ENCODE measurements around the gene ADGRL2. TPM values are rescaled to one million over a fixed set of nuclear protein-coding genes. Genes with fewer than 3 reads are reported as not detected.
"Not testable (repeated sequence)": the region's sequence is repeated elsewhere in the genome, so short reads cannot be mapped to it uniquely, and the experiment has no call there.

ADGRL2 gene
- total and polyA plus RNA-seq, 2 experiments from 2014 or later: 38.2 to 90.3 TPM

DNA sequence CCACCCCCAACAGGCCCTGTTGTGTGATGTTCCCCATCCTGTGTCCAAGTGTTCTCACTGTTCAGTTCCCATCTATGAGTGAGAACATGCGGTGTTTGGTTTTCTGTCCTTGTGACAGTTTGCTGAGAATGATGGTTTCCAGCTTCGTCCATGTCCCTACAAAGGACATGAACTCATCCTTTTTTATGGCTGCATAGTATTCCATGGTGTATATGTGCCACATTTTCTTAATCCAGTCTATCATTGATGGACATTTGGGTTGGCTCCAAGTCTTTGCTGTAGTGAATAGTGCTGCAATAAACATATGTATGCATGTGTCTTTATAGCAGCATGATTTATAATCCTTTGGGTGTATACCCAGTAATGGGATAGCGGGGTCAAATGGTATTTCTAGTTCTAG lies 70.4 kb downstream of the ADGRL2 start:
- H3K27me3 ChIP-seq (ENCODE audit: insufficient read depth); H4K20me1 ChIP-seq (replicated peaks; ENCODE audit: insufficient read depth); H3K4me1 ChIP-seq (ENCODE audit: insufficient read depth); H3K9me2 ChIP-seq (ENCODE audit: insufficient read depth); H3K27ac ChIP-seq (ENCODE audit: low read depth); H3K4me3 Mint-ChIP-seq; H3K27ac Mint-ChIP-seq; H2AFZ ChIP-seq; ATAC-seq; H3K9me3 Mint-ChIP-seq; H3F3A ChIP-seq (replicated peaks; ENCODE audit: low read depth); H3K36me3 ChIP-seq (ENCODE audit: insufficient read depth); DNase-seq (ENCODE audit: low spot score); H3K4me2 ChIP-seq; H3K27me3 Mint-ChIP-seq (ENCODE audit: insufficient read depth, low read depth, poor library complexity); H3K4me3 ChIP-seq: not testable (repeated sequence)
- H3K4me1 Mint-ChIP-seq: peaks cover 25% of the 10 kb centered on the region
- H3K79me2 ChIP-seq (replicated peaks; ENCODE audit: insufficient read depth): peaks cover 93% of the 10 kb centered on the region
- peaks cover 28% of the 10 kb centered on the region for H3K36me3 Mint-ChIP-seq (ENCODE audit: low read depth)

GRCh38 chr1:81873946-81874345 lies 73.2 kb downstream of the ADGRL2 start:
- Histone ChIP-seq H3K36me3 (ENCODE audit: insufficient read depth) (no peaks in the 10 kb centered on the region), H3K27ac (ENCODE audit: low read depth) (no peak overlapping the region), H3K4me2 (no peak overlapping the region), H3K4me3 (no peak overlapping the region), H3K9me2 (ENCODE audit: insufficient read depth) (no peaks in the 10 kb centered on the region), H3F3A (replicated peaks; ENCODE audit: low read depth) (no peaks in the 10 kb centered on the region), H4K20me1 (replicated peaks; ENCODE audit: insufficient read depth) (no peaks in the 10 kb centered on the region), H2AFZ (no peak overlapping the region), H3K79me2 (replicated peaks; ENCODE audit: insufficient read depth) (peaks cover 94% of the 10 kb centered on the region), H3K4me1 (ENCODE audit: insufficient read depth) (peaks cover 32% of the 10 kb centered on the region), H3K27me3 (ENCODE audit: insufficient read depth) (no peaks in the 10 kb centered on the region)
- H3K4me3 Mint-ChIP-seq: no peak overlapping the region
- TF ChIP-seq ZNF331 (CRISPR knock-in tag; IDR thresholded peaks at IDR 0.05; ENCODE audit: low read depth) (no peak), STAT1 (IDR thresholded peaks at IDR 0.05; ENCODE audit: unreplicated experiment) (no peak), CREB1 (CRISPR knock-in tag; IDR thresholded peaks at IDR 0.05; ENCODE audit: low read depth) (no peak), POLR2AphosphoS5 (IDR thresholded peaks at IDR 0.05; ENCODE audit: low read depth) (no peak), NANOG (IDR thresholded peaks at IDR 0.05; ENCODE audit: borderline replicate concordance) (no peak), REST (IDR thresholded peaks at IDR 0.05; ENCODE audit: unreplicated experiment) (no peak), CTCF (conservative IDR thresholded peaks at IDR 0.05; ENCODE audit: low read depth in 2 of 2) (no peak), EZH2phosphoT487 (IDR thresholded peaks at IDR 0.05; ENCODE audit: unreplicated experiment) (no peak), EZH2 (IDR thresholded peaks at IDR 0.05; ENCODE audit: low read depth, unreplicated experiment) (no peak)
- TF ChIP-seq, protein P1, sequence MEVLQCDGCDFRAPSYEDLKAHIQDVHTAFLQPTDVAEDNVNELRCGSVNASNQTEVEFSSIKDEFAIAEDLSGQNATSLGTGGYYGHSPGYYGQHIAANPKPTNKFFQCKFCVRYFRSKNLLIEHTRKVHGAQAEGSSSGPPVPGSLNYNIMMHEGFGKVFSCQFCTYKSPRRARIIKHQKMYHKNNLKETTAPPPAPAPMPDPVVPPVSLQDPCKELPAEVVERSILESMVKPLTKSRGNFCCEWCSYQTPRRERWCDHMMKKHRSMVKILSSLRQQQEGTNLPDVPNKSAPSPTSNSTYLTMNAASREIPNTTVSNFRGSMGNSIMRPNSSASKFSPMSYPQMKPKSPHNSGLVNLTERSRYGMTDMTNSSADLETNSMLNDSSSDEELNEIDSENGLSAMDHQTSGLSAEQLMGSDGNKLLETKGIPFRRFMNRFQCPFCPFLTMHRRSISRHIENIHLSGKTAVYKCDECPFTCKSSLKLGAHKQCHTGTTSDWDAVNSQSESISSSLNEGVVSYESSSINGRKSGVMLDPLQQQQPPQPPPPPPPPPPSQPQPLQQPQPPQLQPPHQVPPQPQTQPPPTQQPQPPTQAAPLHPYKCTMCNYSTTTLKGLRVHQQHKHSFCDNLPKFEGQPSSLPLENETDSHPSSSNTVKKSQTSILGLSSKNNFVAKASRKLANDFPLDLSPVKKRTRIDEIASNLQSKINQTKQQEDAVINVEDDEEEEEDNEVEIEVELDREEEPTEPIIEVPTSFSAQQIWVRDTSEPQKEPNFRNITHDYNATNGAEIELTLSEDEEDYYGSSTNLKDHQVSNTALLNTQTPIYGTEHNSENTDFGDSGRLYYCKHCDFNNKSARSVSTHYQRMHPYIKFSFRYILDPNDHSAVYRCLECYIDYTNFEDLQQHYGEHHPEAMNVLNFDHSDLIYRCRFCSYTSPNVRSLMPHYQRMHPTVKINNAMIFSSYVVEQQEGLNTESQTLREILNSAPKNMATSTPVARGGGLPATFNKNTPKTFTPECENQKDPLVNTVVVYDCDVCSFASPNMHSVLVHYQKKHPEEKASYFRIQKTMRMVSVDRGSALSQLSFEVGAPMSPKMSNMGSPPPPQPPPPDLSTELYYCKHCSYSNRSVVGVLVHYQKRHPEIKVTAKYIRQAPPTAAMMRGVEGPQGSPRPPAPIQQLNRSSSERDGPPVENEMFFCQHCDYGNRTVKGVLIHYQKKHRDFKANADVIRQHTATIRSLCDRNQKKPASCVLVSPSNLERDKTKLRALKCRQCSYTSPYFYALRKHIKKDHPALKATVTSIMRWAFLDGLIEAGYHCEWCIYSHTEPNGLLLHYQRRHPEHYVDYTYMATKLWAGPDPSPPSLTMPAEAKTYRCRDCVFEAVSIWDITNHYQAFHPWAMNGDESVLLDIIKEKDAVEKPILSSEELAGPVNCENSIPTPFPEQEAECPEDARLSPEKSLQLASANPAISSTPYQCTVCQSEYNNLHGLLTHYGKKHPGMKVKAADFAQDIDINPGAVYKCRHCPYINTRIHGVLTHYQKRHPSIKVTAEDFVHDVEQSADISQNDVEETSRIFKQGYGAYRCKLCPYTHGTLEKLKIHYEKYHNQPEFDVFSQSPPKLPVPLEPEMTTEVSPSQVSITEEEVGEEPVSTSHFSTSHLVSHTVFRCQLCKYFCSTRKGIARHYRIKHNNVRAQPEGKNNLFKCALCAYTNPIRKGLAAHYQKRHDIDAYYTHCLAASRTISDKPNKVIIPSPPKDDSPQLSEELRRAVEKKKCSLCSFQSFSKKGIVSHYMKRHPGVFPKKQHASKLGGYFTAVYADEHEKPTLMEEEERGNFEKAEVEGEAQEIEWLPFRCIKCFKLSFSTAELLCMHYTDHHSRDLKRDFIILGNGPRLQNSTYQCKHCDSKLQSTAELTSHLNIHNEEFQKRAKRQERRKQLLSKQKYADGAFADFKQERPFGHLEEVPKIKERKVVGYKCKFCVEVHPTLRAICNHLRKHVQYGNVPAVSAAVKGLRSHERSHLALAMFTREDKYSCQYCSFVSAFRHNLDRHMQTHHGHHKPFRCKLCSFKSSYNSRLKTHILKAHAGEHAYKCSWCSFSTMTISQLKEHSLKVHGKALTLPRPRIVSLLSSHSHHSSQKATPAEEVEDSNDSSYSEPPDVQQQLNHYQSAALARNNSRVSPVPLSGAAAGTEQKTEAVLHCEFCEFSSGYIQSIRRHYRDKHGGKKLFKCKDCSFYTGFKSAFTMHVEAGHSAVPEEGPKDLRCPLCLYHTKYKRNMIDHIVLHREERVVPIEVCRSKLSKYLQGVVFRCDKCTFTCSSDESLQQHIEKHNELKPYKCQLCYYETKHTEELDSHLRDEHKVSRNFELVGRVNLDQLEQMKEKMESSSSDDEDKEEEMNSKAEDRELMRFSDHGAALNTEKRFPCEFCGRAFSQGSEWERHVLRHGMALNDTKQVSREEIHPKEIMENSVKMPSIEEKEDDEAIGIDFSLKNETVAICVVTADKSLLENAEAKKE (CRISPR knock-in tag; IDR thresholded peaks at IDR 0.05): no peak
- peaks cover 18% of the 10 kb centered on the region for H3K36me3 Mint-ChIP-seq (ENCODE audit: low read depth)
- ATAC-seq (no peak), DNase-seq (ENCODE audit: low spot score) (no peak)
- peaks cover 2% of the 10 kb centered on the region for H3K27me3 Mint-ChIP-seq (ENCODE audit: insufficient read depth, low read depth, poor library complexity)
- H3K9me3 Mint-ChIP-seq: peaks cover 9% of the 10 kb centered on the region; the same call in 2 of the 3 replicates
- H3K27ac Mint-ChIP-seq: peak overlapping the region; percentile 73; the same call in 1 of the 2 replicates
- peaks cover 49% of the 10 kb centered on the region for H3K4me1 Mint-ChIP-seq
